HG03196 (cell line): ENCODE data around the gene DIAPH3.
"Not testable (repeated sequence)": the region's sequence is repeated elsewhere in the genome, so short reads cannot be mapped to it uniquely, and the experiment has no call there.

Experiments used
- ATAC-seq: cut with Tn5 transposase; IDR thresholded peaks from one replicate; pipeline ENCODE4 v1.9.1; 2021; ENCODE audit not compliant: unreplicated experiment

DIAPH3 gene

DNA sequence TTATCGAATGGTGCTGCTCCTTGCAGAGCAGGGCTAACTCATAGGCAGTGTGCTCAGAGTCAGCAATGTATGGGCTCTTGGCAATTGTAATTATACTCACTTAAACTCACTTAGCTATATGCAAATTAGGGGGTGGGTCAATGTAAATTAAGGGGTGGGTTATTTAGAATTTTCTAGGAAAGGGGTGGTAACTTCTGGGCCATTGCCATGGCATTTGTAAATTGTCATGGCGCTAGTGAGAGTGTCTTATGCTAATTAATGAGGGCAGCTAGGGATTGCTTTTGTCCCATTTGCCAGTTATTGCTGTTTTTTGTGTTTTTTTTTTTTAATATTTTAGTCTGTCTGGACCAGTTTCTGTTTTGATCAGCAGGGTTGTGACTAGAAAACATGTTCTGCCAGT is 68.4 kb downstream of the DIAPH3 start:
- no peak for ATAC-seq

DNA sequence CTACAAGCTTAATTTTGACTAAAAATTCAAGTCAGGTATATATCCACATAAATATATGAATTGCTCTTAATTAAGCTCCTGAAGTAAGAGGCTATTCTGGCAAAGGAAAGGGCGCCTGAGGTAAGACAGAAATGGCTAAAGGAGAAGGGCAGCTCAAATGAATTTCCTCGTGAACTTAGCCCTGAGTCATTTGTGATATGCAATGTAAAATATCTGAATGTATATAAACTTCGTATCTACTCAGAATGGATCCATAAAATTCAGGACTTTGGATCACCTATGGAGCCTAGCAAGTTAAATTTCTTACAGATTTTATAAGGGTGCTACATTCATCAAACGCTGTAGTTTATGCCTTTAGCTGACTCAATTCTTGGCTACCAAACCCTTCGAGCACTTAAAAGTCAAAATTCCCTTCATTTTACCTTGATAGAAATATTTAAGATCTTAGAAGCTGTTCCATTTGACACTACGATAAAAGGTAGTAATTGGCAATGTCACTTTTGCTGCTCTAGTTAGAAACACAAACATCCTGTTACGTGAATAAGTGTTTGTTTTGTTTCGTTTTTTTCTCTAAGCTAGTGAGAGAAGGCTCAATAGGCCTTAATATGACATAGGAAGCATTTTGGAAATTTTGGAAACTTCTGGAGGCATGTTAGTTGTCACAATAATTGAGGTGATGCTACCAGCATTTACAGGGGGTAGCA is 69.2 kb downstream of the DIAPH3 start:
- ATAC-seq, result no peak

- no peak for ATAC-seq
Measured at GRCh38 chr13:60093425-60094019, 70.2 kb downstream of the DIAPH3 start.

DNA sequence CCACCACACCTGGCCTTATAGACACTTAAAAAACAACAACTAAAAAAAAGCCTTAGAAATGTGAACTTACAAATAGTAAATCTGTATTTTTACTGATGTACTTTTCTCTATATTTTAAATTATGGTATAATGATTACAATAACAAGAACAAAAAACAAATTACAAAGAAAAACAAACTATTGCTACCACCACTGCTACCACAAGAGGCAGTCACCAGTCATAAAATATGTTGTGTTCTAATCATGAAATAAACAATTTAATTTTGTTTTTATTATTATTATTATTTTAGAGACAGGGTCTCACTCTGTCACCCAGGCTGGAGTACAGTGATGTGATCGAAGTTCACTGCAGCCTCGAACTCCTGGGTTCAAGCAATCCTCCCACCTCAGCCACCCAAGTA is 72.2 kb downstream of the DIAPH3 start:
- ATAC-seq, result no peak

DNA sequence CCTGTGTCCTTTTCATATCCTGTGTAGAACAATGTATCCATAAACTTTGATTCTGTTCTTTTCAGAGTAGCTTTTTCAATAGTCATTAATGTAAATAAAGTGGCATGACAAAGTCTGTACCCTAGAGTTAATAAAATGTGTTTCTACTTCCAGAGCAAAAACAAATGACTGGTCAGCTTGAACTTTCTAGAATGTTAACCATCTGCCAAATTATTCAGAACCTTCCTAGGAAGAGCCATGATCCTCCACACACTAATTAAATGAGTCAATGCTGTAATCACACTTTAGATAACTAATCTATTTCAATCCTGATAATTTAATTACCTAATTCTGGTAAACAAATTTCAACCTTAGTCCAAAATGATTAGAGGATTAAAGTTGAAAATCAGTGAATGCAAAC is 73.2 kb downstream of the DIAPH3 start:
- no peak for ATAC-seq

DNA sequence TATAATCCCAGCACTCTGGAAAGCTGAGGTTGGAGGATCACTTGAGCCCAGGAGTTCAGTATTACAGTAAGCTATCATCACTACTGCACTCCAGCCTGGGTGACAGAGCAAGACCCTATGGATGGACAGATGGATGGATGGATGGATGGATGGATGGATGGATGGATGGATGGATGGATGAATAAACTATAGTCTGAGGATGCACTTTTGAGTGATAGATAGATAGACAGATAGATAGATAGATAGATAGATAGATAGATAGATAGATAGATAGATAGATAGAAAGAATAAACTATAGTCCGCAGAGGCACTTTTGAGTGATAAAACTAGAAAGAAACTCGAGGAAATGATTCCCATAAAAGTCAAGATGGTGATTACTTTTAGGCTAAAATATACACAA is 79.9 kb downstream of the DIAPH3 start:
- not testable (repeated sequence) for ATAC-seq

- no peak for ATAC-seq
Measured at GRCh38 chr13:60080850-60081249, 82.9 kb downstream of the DIAPH3 start.

DNA sequence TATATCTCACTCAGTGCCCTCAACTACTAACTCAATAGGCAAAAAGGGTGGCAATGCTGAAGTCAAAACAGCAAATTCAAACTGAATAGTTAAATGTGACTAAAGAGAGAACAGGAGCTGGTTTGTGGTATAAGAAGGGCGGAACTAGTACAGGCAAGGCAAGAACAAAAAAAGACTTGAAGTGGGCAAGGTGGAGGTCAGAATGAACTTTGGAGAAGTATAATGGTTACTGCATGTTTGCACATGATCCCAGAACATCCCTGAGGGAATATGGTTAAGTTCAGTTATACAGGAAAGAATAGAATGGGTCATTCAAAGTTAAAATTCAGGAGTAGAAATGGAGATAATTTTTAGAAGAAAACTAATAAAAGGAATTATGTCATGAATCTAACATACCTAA is 85.5 kb downstream of the DIAPH3 start:
- ATAC-seq, result no peak

- no peak for ATAC-seq
Measured at GRCh38 chr13:60075850-60076249, 87.9 kb downstream of the DIAPH3 start.

GRCh38 chr13:60074397-60074796 is 89.3 kb downstream of the DIAPH3 start:
- ATAC-seq, result no peak

GRCh38 chr13:60066226-60066625 is 97.5 kb downstream of the DIAPH3 start:
- no peak for ATAC-seq

GRCh38 chr13:60062502-60062901 is 101.2 kb downstream of the DIAPH3 start:
- no peak for ATAC-seq

DNA sequence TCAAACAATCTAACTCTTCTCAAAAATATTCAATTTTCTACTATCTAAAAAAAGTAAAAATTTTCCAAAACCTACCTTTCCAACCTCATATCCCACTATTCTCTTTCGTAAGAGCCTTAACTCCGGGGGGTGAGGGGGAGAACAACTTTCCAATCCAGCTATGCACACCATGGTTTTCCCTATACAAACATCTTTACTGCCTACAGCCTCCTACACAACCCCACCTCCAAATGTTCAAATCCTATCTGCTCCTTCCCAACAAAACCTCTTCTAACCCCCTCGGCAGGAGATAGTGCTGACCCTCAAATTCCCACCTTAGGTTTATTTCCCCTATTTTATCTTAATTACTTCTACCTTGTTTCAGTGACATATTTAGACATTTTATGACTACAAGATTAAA is 102.0 kb downstream of the DIAPH3 start:
- ATAC-seq, result no peak

- no peak for ATAC-seq
Measured at GRCh38 chr13:60051754-60052285, 111.9 kb downstream of the DIAPH3 start.

GRCh38 chr13:60048353-60048752 is 115.4 kb downstream of the DIAPH3 start:
- not testable (repeated sequence) for ATAC-seq

GRCh38 chr13:60047918-60048317 is 115.8 kb downstream of the DIAPH3 start:
- no peak for ATAC-seq

- ATAC-seq, result no peak
Measured at GRCh38 chr13:60044321-60044720, 119.4 kb downstream of the DIAPH3 start.

DNA sequence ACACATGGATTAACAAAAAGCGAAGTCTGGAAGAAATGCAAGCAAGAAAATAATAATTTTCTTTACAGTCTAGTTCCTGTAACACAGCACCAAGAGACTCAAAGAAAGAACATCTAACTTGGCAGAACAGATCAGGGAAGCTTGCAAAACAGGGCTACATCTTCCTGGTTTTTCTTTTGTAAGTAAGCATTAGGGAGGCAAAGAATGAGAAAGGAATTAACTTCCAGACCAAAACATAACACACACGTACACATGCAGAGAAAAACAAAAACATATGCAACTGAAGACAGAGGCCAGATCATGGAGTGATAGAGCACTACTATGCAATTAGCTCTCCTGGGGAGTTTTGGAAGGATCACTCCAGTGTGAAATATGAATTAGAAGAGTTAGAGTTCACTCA is 120.5 kb downstream of the DIAPH3 start:
- no peak for ATAC-seq

DNA sequence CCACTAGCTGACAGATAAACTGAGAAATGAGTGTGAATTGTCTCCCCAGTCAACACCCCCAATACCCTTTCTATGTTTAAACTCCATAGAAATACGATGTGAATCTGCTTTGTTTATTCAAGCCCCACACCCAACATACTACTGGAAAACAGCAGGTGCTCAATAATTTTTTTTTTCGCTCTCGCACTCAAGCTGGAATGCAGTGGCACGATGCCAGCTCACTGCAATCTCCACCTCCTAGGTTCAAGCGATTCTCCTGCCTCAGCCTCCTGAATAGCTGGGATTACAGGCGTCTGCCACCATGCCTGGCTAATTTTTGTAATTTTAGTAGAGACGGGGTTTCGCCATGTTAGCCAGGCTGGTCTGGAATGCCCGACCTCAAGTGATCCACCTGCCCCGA is 123.1 kb downstream of the DIAPH3 start:
- ATAC-seq, result not testable (repeated sequence)

DNA sequence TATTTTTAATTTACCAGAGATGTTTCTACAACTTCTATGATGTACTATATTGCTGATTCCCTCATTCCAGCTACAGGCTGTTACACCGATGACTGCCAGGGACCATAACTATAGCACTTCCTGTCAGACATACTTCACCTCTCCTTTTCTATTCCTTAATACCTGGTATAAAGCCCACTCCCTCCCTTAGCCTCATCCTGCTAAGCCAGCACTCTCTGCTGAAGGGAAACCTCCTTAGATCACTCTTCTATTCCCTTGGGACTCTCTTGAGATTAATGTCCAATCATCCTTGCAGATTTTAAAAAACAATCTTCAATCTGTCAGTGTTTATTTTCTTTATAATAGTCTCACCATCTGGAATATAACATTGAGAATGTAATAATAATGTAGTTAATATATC is 127.9 kb downstream of the DIAPH3 start:
- no peak for ATAC-seq

DNA sequence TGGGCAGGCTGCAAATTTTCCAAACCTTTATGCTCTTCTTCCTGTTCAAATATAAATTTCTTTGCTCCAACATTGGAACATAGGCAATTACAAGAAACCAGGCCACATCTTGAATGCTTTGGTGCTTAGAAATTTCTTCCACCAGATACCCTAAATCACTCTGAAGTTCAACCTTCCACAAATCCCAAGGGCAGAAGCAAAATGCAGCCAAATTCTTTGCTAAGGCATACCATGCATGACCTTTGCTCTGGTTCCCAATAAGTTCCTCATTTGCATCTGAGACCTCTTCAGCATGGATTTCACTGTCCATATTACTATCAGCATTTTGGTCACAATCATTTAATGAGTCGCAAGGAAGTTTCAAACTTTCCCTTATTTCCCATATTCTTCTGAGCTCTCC is 130.9 kb downstream of the DIAPH3 start:
- no peak for ATAC-seq

- no peak for ATAC-seq
Measured at GRCh38 chr13:60028021-60028420, 135.7 kb downstream of the DIAPH3 start.

GRCh38 chr13:60026286-60026685 is 137.4 kb downstream of the DIAPH3 start:
- no peak for ATAC-seq
